ENCODE measurements around the gene IL1RAPL1. TPM values are rescaled to one million over a fixed set of nuclear protein-coding genes. Genes with fewer than 3 reads are reported as not detected.
"Not testable (repeated sequence)": the region's sequence is repeated elsewhere in the genome, so short reads cannot be mapped to it uniquely, and the experiment has no call there.

Gene IL1RAPL1
- total RNA-seq, 5 donors from 2014 or later (not counting 1 experiment from before 2014, with no cell fraction given): not detected

DNA sequence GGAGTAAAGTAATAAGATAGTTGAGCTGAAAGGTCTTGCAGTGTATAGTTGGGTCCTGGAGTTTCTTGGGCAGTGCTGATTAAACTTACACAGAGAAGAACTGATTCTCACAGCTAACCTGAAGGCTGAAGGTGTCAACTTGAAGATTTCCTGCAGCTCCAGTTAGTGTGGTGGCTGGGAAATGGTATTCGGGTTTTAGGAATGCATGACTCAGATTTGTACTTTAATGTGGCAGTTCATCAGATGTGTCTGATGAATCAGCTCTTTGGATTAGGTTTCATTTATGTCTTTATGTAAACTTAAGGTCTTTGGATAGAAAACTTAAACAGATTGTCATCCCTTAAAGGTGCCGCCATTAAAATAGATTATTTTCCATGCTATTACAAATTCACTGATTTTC is 200.0 kb downstream of the IL1RAPL1 start:
- no CpG with 5 or more reads among the region's 2 CpGs for WGBS (ENCODE audit: insufficient coverage)
- Mint-ChIP-seq H3K4me3 (no peak overlapping the region), H3K9me3 (peaks cover 2 to 6% (median 4%) of the 10 kb centered on the region in 3 donors)

DNA sequence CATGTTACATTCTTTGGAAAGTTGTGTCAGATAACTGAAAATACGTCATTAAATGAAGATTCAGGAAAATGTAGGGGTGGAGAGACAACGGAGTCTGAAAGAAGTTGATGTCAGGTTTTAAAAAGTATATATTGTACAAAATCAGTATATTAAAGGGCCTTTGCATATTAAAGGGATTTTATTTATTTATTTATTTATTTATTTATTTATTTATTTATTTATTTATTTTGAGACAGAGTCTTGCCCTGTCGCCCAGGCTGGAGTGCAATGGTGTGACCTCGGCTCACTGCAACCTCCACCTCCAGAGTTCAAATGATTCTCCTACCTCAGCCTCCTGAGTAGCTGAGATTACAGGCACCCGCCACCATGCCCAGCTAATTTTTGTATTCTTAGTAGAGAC is 213.4 kb downstream of the IL1RAPL1 start:
- POLR2A ChIA-PET; DNase-seq; H3K27ac Mint-ChIP-seq; H3K27ac ChIP-seq (ENCODE audit: low read length); H3K36me3 ChIP-seq (ENCODE audit: control insufficient read depth in 2 of 2, extremely low read depth in 1 of 2, insufficient read depth in 1 of 2, low read length in 1 of 2); H3K4me1 Mint-ChIP-seq; H3K27me3 Mint-ChIP-seq; H3K4me3 Mint-ChIP-seq; H3K4me1 ChIP-seq (ENCODE audit: control insufficient read depth in 1 of 2, extremely low read depth in 1 of 2, insufficient read depth in 2 of 2, low read length in 2 of 2); H3K36me3 Mint-ChIP-seq; CTCF ChIA-PET; H3K27me3 ChIP-seq (replicated peaks in 1 of 2; ENCODE audit: control insufficient read depth in 2 of 2, extremely low read depth in 1 of 2, insufficient read depth in 2 of 2, low read length in 1 of 2); H3K4me3 ChIP-seq (ENCODE audit: control insufficient read depth in 1 of 2, extremely low read depth in 1 of 2, low read length in 1 of 2); H3K9me3 ChIP-seq; ATAC-seq (replicated peaks in 1 of 4): not testable (repeated sequence)
- 80% methylated on average over 2 of the region's 5 CpGs for WGBS (ENCODE audit: insufficient coverage)
- peaks cover 12 to 15% (median 12%) of the 10 kb centered on the region in 3 donors for H3K9me3 Mint-ChIP-seq

More for the DNA sequence above, 200.0 kb downstream of the IL1RAPL1 start:
- no peaks in the 10 kb centered on the region for H3K4me1 Mint-ChIP-seq
- Histone ChIP-seq H3K36me3 (ENCODE audit: control insufficient read depth in 2 of 2, extremely low read depth in 1 of 2, insufficient read depth in 1 of 2, low read length in 1 of 2) (no peaks in the 10 kb centered on the region), H3K27ac (ENCODE audit: low read length) (no peak overlapping the region), H3K4me3 (ENCODE audit: control insufficient read depth in 1 of 2, extremely low read depth in 1 of 2, low read length in 1 of 2) (no peak overlapping the region), H3K4me1 (ENCODE audit: control insufficient read depth in 1 of 2, extremely low read depth in 1 of 2, insufficient read depth in 2 of 2, low read length in 2 of 2) (no peaks in the 10 kb centered on the region), H3K27me3 (replicated peaks in 1 of 2; ENCODE audit: control insufficient read depth in 2 of 2, extremely low read depth in 1 of 2, insufficient read depth in 2 of 2, low read length in 1 of 2) (no peaks in the 10 kb centered on the region), H3K9me3 (no peaks in the 10 kb centered on the region)
- POLR2A ChIA-PET: no interaction called here
- CTCF ChIA-PET: no interaction called here
- no peaks in the 10 kb centered on the region for H3K27me3 Mint-ChIP-seq
- DNase-seq: no peak
- no peak for ATAC-seq (replicated peaks in 1 of 4)
- H3K36me3 Mint-ChIP-seq: no peaks in the 10 kb centered on the region
- H3K27ac Mint-ChIP-seq: no peak overlapping the region

DNA sequence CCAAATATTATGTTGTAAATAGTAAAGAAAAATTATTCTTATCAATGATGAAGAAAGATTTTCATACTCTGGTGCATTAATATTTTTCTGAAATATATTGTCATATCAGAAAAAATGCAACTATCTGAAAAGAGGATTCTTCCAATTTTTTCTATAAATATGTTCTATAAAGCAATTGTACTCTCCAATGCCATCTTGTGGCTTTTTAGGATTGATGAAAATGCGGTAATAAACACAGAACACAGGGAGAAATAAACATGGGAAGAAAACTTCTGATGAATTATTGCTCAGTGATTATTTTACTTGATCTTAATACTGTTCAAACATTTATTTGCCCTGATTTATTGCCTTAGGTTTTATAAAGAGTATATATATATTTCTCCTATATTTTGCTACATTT is 215.4 kb downstream of the IL1RAPL1 start:
- Mint-ChIP-seq H3K4me3 (no peak overlapping the region), H3K27me3 (no peaks in the 10 kb centered on the region), H3K9me3 (peaks cover 2 to 8% (median 7%) of the 10 kb centered on the region in 3 donors), H3K27ac (no peak overlapping the region), H3K4me1 (no peaks in the 10 kb centered on the region), H3K36me3 (no peaks in the 10 kb centered on the region)
- H3K9me3 ChIP-seq: no peaks in the 10 kb centered on the region
- no peak overlapping the region for H3K27ac ChIP-seq (ENCODE audit: low read length)
- ChIA-PET POLR2A (no interaction called here), CTCF (no interaction called here)
- WGBS (ENCODE audit: insufficient coverage): no CpG with 5 or more reads among the region's 1 CpG
- no peaks in the 10 kb centered on the region for H3K27me3 ChIP-seq (replicated peaks in 1 of 2; ENCODE audit: control insufficient read depth in 2 of 2, extremely low read depth in 1 of 2, insufficient read depth in 2 of 2, low read length in 1 of 2)
- DNase-seq (no peak), ATAC-seq (replicated peaks in 1 of 4) (no peak)
- no peaks in the 10 kb centered on the region for H3K36me3 ChIP-seq (ENCODE audit: control insufficient read depth in 2 of 2, extremely low read depth in 1 of 2, insufficient read depth in 1 of 2, low read length in 1 of 2)
- H3K4me3 ChIP-seq (ENCODE audit: control insufficient read depth in 1 of 2, extremely low read depth in 1 of 2, low read length in 1 of 2): no peak overlapping the region
- H3K4me1 ChIP-seq (ENCODE audit: control insufficient read depth in 1 of 2, extremely low read depth in 1 of 2, insufficient read depth in 2 of 2, low read length in 2 of 2): no peaks in the 10 kb centered on the region

GRCh38 chrX:28835991-28836390 is 248.7 kb downstream of the IL1RAPL1 start:
- H3K4me3 Mint-ChIP-seq: no peak overlapping the region
- WGBS (ENCODE audit: insufficient coverage): no CpG with 5 or more reads among the region's 1 CpG
- no peak overlapping the region for H3K27ac Mint-ChIP-seq
- Histone ChIP-seq H3K4me3 (ENCODE audit: control insufficient read depth in 1 of 2, extremely low read depth in 1 of 2, low read length in 1 of 2) (no peak overlapping the region), H3K9me3 (no peaks in the 10 kb centered on the region), H3K4me1 (ENCODE audit: control insufficient read depth in 1 of 2, extremely low read depth in 1 of 2, insufficient read depth in 2 of 2, low read length in 2 of 2) (no peaks in the 10 kb centered on the region), H3K27me3 (replicated peaks in 1 of 2; ENCODE audit: control insufficient read depth in 2 of 2, extremely low read depth in 1 of 2, insufficient read depth in 2 of 2, low read length in 1 of 2) (no peaks in the 10 kb centered on the region), H3K36me3 (ENCODE audit: control insufficient read depth in 2 of 2, extremely low read depth in 1 of 2, insufficient read depth in 1 of 2, low read length in 1 of 2) (no peaks in the 10 kb centered on the region), H3K27ac (ENCODE audit: low read length) (no peak overlapping the region)
- no peaks in the 10 kb centered on the region for H3K27me3 Mint-ChIP-seq
- no peak for DNase-seq
- no peaks in the 10 kb centered on the region for H3K9me3 Mint-ChIP-seq
- ATAC-seq (replicated peaks in 1 of 4): no peak
- H3K36me3 Mint-ChIP-seq: no peaks in the 10 kb centered on the region
- no peaks in the 10 kb centered on the region for H3K4me1 Mint-ChIP-seq
- POLR2A ChIA-PET: no interaction called here
- CTCF ChIA-PET: no interaction called here

GRCh38 chrX:28843817-28844216 is 256.6 kb downstream of the IL1RAPL1 start:
- 100% methylated on average over 1 of the region's 3 CpGs for WGBS (ENCODE audit: insufficient coverage)
- no peak for DNase-seq
- Histone ChIP-seq H3K36me3 (ENCODE audit: control insufficient read depth in 2 of 2, extremely low read depth in 1 of 2, insufficient read depth in 1 of 2, low read length in 1 of 2) (no peaks in the 10 kb centered on the region), H3K4me3 (ENCODE audit: control insufficient read depth in 1 of 2, extremely low read depth in 1 of 2, low read length in 1 of 2) (no peak overlapping the region), H3K27ac (ENCODE audit: low read length) (no peak overlapping the region), H3K27me3 (replicated peaks in 1 of 2; ENCODE audit: control insufficient read depth in 2 of 2, extremely low read depth in 1 of 2, insufficient read depth in 2 of 2, low read length in 1 of 2) (no peaks in the 10 kb centered on the region), H3K4me1 (ENCODE audit: control insufficient read depth in 1 of 2, extremely low read depth in 1 of 2, insufficient read depth in 2 of 2, low read length in 2 of 2) (no peaks in the 10 kb centered on the region), H3K9me3 (no peaks in the 10 kb centered on the region)
- ChIA-PET POLR2A (no interaction called here), CTCF (no interaction called here)
- Mint-ChIP-seq H3K27ac (no peak overlapping the region), H3K9me3 (peaks cover 0 to 18% (median 0%) of the 10 kb centered on the region in 3 donors), H3K4me3 (no peak overlapping the region), H3K36me3 (no peaks in the 10 kb centered on the region), H3K27me3 (no peaks in the 10 kb centered on the region), H3K4me1 (no peaks in the 10 kb centered on the region)
- no peak for ATAC-seq (replicated peaks in 1 of 4)

GRCh38 chrX:28847423-28847822 is 260.2 kb downstream of the IL1RAPL1 start:
- no CpG with 5 or more reads among the region's 3 CpGs for WGBS (ENCODE audit: insufficient coverage)
- H3K4me3 Mint-ChIP-seq: no peak overlapping the region
- ChIA-PET CTCF (no interaction called here), POLR2A (no interaction called here)
- no peaks in the 10 kb centered on the region for H3K27me3 Mint-ChIP-seq
- H3K4me1 ChIP-seq (ENCODE audit: control insufficient read depth in 1 of 2, extremely low read depth in 1 of 2, insufficient read depth in 2 of 2, low read length in 2 of 2): no peaks in the 10 kb centered on the region
- H3K36me3 ChIP-seq (ENCODE audit: control insufficient read depth in 2 of 2, extremely low read depth in 1 of 2, insufficient read depth in 1 of 2, low read length in 1 of 2): no peaks in the 10 kb centered on the region
- no peak overlapping the region for H3K27ac ChIP-seq (ENCODE audit: low read length)
- H3K27me3 ChIP-seq (replicated peaks in 1 of 2; ENCODE audit: control insufficient read depth in 2 of 2, extremely low read depth in 1 of 2, insufficient read depth in 2 of 2, low read length in 1 of 2): no peaks in the 10 kb centered on the region
- no peaks in the 10 kb centered on the region for H3K9me3 ChIP-seq
- H3K4me1 Mint-ChIP-seq: no peaks in the 10 kb centered on the region
- H3K4me3 ChIP-seq (ENCODE audit: control insufficient read depth in 1 of 2, extremely low read depth in 1 of 2, low read length in 1 of 2): no peak overlapping the region
- H3K36me3 Mint-ChIP-seq: no peaks in the 10 kb centered on the region
- ATAC-seq (replicated peaks in 1 of 4): no peak
- DNase-seq: no peak
- H3K9me3 Mint-ChIP-seq: peaks cover 0 to 18% (median 0%) of the 10 kb centered on the region in 3 donors
- H3K27ac Mint-ChIP-seq: no peak overlapping the region

DNA sequence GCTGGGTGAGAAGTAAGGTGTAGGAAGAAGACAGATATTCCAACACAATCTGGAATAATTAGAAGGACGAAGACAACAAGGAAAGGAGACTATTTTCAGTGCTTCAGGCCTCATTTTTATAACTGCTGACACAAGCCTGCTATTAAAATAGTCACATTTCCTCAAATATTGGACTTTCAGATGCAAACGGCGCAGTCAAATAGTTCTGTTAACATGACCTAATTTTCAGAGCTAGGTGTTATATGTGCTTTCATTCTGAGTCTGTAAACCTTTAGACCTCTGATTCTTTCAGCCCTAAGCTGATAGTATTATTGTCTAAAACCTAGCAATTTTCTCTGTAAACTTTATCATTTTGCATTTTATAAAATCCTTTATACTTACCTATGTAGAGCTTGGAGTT is 261.5 kb downstream of the IL1RAPL1 start:
- no peaks in the 10 kb centered on the region for H3K27me3 Mint-ChIP-seq
- POLR2A ChIA-PET: interaction anchor here in 1 of 2 donors (0.7 kb wide), 1 partner anchor 723 kb away, joined by 4 read pairs; no protein-coding TSS in a partner anchor
- CTCF ChIA-PET: no interaction called here
- no peaks in the 10 kb centered on the region for H3K27me3 ChIP-seq (replicated peaks in 1 of 2; ENCODE audit: control insufficient read depth in 2 of 2, extremely low read depth in 1 of 2, insufficient read depth in 2 of 2, low read length in 1 of 2)
- ATAC-seq (replicated peaks in 1 of 4): no peak
- DNase-seq: no peak
- H3K9me3 ChIP-seq: no peaks in the 10 kb centered on the region
- no peaks in the 10 kb centered on the region for H3K4me1 Mint-ChIP-seq
- WGBS (ENCODE audit: insufficient coverage): no CpG with 5 or more reads among the region's 3 CpGs
- H3K9me3 Mint-ChIP-seq: peaks cover 0 to 18% (median 2%) of the 10 kb centered on the region in 3 donors
- no peaks in the 10 kb centered on the region for H3K4me1 ChIP-seq (ENCODE audit: control insufficient read depth in 1 of 2, extremely low read depth in 1 of 2, insufficient read depth in 2 of 2, low read length in 2 of 2)
- no peaks in the 10 kb centered on the region for H3K36me3 Mint-ChIP-seq
- H3K4me3 ChIP-seq (ENCODE audit: control insufficient read depth in 1 of 2, extremely low read depth in 1 of 2, low read length in 1 of 2): no peak overlapping the region
- H3K27ac ChIP-seq (ENCODE audit: low read length): no peak overlapping the region
- H3K36me3 ChIP-seq (ENCODE audit: control insufficient read depth in 2 of 2, extremely low read depth in 1 of 2, insufficient read depth in 1 of 2, low read length in 1 of 2): no peaks in the 10 kb centered on the region
- no peak overlapping the region for H3K27ac Mint-ChIP-seq
- no peak overlapping the region for H3K4me3 Mint-ChIP-seq

Data from T-cell (primary cell).